ENCODE data around the gene RPRD1B. TPM values are rescaled to one million over a fixed set of nuclear protein-coding genes. Genes with fewer than 3 reads are reported as not detected.

The RPRD1B gene
- total and polyA plus RNA-seq, 2 of the 13 experiments (the other 11 are each of a cell fraction or from before 2014, with no cell fraction given) = 31.1 to 41.5 TPM

- TF ChIP-seq ZNF318 (CRISPR knock-in tag; IDR thresholded peaks at IDR 0.05) = no peak
- TF ChIP-seq DMAP1 (CRISPR knock-in tag; IDR thresholded peaks at IDR 0.05) = 0 out of 2 replicates have a peak, but pooled peaks have one; percentile 45
- TF ChIP-seq GPBP1L1 (CRISPR knock-in tag; IDR thresholded peaks at IDR 0.05) = no peak
- TF ChIP-seq PITX1 (CRISPR knock-in tag; IDR thresholded peaks at IDR 0.05) = peak; percentile 38; the same call in 1 of the 2 replicates
- no peak for TF ChIP-seq E2F5 (CRISPR knock-in tag; conservative IDR thresholded peaks at IDR 0.05)
- TF ChIP-seq CCAR2 (optimal IDR thresholded peaks at IDR 0.05; ENCODE audit: low read depth, low read length) = no peak
- TF ChIP-seq KLF9 (CRISPR knock-in tag; IDR thresholded peaks at IDR 0.05; ENCODE audit: low read depth) = no peak
- peak; percentile 78; the same call in 1 of the 2 replicates for TF ChIP-seq ZSCAN21 (CRISPR knock-in tag; IDR thresholded peaks at IDR 0.05; ENCODE audit: borderline replicate concordance)
- TF ChIP-seq ATRX (CRISPR knock-in tag; IDR thresholded peaks at IDR 0.05; ENCODE audit: borderline replicate concordance) = no peak
- TF ChIP-seq GTF2F1 (IDR thresholded peaks at IDR 0.05; ENCODE audit: low read length) = no peak
- TF ChIP-seq U2AF1 (optimal IDR thresholded peaks at IDR 0.05; ENCODE audit: low read depth, low read length) = no peak
- no peak for TF ChIP-seq ZNF251 (CRISPR knock-in tag; IDR thresholded peaks at IDR 0.05)
- TF ChIP-seq TCF7 (IDR thresholded peaks at IDR 0.05; ENCODE audit: low read depth) = peak; percentile 42; the same call in 1 of the 2 replicates
- TF ChIP-seq SOX13 (IDR thresholded peaks at IDR 0.05) = no peak
- TF ChIP-seq SOX13 (CRISPR knock-in tag; conservative IDR thresholded peaks at IDR 0.05 in 1 of 2, IDR thresholded peaks at IDR 0.05 in 1 of 2) = peak in 1 of 2 experiments; percentile 39; a peak in 2 of 4 replicates
- no peak for TF ChIP-seq ZSCAN30 (CRISPR knock-in tag; IDR thresholded peaks at IDR 0.05)
- TF ChIP-seq ZNF431 (CRISPR knock-in tag; IDR thresholded peaks at IDR 0.05; ENCODE audit: borderline replicate concordance, low read depth) = no peak
- TF ChIP-seq ZNF30 (CRISPR knock-in tag; IDR thresholded peaks at IDR 0.05) = no peak
- no peak for TF ChIP-seq HOXD1 (CRISPR knock-in tag; IDR thresholded peaks at IDR 0.05)
These were observed 49.3 kb upstream of the RPRD1B start (continued) for GRCh38 chr20:37984018-37984785.
